Measurements from ENCODE around the gene PITPNM1.

PITPNM1 gene

GRCh38 chr11:67450796-67451657 lies 54.1 kb downstream of the PITPNM1 start:
- TF ChIP-seq CTCF (IDR thresholded peaks at IDR 0.05; ENCODE audit: control insufficient read depth, extremely low read depth, insufficient read depth): no peak
- H3K4me3 ChIP-seq (ENCODE audit: low read depth, low read length): no peak overlapping the region
- DNase-seq (ENCODE audit: low read depth): no peak

GRCh38 chr11:67449116-67449844 lies 55.9 kb downstream of the PITPNM1 start:
- TF ChIP-seq CTCF (IDR thresholded peaks at IDR 0.05; ENCODE audit: control insufficient read depth, extremely low read depth, insufficient read depth): no peak
- DNase-seq (ENCODE audit: low read depth): no peak
- no peak overlapping the region for H3K4me3 ChIP-seq (ENCODE audit: low read depth, low read length)

- H3K4me3 ChIP-seq (ENCODE audit: low read depth, low read length): no peak overlapping the region
- no peak for TF ChIP-seq CTCF (IDR thresholded peaks at IDR 0.05; ENCODE audit: control insufficient read depth, extremely low read depth, insufficient read depth)
- no peak for DNase-seq (ENCODE audit: low read depth)
Measured at GRCh38 chr11:67448220-67448609, 56.9 kb downstream of the PITPNM1 start.

- no peak for DNase-seq (ENCODE audit: low read depth)
- TF ChIP-seq CTCF (IDR thresholded peaks at IDR 0.05; ENCODE audit: control insufficient read depth, extremely low read depth, insufficient read depth): no peak
- no peak overlapping the region for H3K4me3 ChIP-seq (ENCODE audit: low read depth, low read length)
Measured at GRCh38 chr11:67445515-67445914, 59.6 kb downstream of the PITPNM1 start.

- no peak for DNase-seq (ENCODE audit: low read depth)
- peak overlapping the region; percentile 95 for H3K4me3 ChIP-seq (ENCODE audit: low read depth, low read length)
Measured at GRCh38 chr11:67442504-67443404, 62.4 kb downstream of the PITPNM1 start.

More at GRCh38 chr11:67442504-67443404, 62.4 kb downstream of the PITPNM1 start:
- no peak for TF ChIP-seq CTCF (IDR thresholded peaks at IDR 0.05; ENCODE audit: control insufficient read depth, extremely low read depth, insufficient read depth)
